Stimulated activated CD8-positive, alpha-beta memory T cell treated with anti-CD3 and anti-CD28 coated beads, Interleukin-12 subunit alpha, Interleukin-12 subunit beta, amount 100 ng/mL, for 24 hours (primary cell): ENCODE measurements around the gene TMEM109.
"Not testable (repeated sequence)": the region's sequence is repeated elsewhere in the genome, so short reads cannot be mapped to it uniquely, and the experiment has no call there.

Source experiments
- DNase-seq: peaks from one replicate; pipeline ENCODE4 v3.0.0-alpha.2; 2020; ENCODE audit errors: extremely low read depth

TMEM109 gene

DNA sequence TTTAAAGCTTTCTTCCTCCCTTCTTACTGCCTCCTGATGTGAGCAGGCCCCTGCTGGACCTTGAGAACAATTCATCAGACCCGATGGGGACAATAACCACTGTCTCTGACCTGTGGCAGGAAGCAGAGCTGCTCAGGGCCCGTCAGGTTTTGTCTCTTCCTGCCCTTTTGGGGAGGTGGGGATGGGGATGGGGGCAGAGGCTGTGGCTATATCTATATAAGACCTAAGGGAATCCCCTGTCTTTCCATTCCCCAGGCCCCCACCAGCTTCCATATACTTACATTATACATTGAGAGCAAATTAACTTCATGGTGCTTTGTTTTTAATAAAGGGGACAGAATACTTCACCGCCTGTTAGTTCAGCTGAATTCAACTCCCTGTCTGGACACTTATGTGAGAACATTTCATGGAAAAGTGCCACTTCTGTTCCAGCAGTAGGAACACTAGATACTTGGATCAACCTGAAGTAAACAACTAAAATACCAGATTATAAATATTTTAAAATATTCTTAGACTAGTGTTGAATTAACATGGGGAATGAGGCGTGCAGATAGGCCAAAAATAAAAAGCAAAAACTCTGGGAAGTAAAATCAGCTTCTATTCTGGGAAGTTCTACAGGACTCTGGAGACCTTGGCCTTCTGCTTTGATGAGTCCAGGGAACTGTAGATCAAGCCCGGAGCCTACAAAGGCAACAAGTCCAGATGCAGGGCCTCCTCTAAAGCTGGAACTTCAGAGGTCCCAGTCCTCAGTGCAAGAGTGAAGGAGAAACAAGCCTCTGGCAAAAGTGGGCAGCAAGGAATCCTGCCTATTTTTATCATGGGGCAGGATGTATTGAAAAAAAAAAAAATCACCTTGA, 35.5 kb upstream of the TMEM109 start:
- DNase-seq, result no peak

DNA sequence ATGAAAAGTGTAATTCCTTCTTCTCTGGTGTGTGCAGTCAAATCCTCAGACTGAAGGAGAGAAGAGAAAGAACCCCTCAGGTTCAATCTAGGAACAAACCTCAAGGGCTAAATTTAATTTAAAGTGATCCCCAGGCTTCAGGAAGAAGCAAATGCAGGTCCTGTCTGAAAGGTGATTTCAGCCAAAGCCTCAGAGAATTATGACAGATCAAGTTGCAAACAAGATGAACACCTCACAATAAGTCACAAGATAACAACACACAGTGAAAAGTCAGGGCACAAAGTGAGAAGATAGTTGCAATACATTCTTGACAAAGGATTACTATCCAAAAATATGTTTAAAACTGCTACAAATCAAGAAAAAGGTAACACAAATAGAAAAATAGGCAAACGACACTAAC, 34.9 kb upstream of the TMEM109 start:
- no peak for DNase-seq

DNA sequence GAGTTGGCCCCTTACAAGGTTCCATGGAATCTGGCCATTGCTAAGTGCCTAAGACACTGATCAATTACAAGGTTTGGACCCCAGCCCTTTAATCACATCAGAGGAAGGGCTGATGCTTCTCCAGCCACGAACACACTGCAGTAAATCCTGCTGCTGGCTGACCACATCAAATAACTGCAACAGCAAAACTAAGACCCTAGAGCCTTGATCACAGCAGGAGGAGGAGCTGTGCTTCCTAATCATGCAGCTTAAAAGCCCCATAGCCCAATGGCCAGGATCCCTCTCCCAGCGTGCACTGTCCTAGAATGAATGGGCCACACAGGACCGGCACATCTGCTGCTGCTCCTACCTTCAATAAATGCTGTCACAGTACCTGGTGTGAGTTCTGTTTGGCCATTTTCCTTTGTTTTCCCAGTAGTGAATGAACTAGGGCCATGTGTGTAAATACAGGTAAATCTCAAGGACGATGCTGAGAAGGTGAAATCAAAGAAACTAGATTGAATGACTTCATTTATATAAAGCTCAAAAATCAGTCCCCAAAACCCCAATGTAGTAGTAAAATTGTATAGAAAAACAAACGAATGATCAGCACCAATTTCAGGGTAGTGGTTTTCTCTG, 33.9 kb upstream of the TMEM109 start:
- DNase-seq, result no peak

DNA sequence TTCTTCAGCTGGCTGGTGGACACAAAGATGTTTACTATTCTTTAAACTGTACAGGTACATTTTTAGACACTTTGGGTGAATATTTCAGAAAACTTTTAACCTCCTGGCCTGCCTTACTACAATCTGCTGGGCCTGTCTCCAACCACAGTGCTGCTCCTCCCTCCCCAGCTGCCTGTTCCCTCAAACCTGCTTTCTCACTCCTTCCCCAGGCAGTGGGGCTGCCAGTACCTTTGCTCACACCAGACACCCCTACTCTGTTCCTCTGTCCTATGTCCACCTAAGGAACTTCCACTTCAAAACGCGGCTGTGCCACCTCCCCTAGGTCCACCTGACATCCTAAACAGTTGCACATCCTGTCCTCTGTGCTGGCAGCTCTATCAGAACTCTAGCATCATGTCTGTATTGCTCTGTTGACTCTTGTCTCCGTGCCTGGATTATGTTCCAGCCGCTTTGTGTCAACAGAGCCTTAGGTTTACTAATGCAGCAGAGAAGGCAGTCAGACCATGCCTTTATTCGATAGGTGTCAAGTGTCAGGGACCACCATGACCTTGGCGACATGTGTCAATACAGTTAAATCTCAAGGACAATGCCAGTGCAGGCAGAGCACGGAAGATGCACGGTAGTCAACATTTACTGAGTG, 33.2 kb upstream of the TMEM109 start:
- no peak for DNase-seq

DNA sequence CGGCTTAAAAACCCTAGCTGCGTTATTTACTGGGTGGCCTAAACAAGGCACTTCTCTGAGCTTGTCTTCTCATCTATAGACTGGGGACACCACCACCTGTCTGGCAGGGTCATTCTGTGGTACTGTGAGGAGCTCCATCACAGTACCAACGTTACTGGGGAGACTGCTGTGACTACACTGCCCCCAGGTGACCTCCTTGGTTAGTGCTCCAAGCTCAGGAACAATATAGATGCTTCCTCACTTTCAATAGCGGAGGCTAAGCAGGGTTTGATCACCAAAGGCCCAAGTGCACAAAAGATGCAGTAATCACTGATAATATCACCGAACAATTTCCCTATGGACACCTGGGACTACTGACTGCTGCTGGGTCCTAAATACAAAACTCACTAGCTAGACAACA, 26.4 kb upstream of the TMEM109 start:
- no peak for DNase-seq

DNA sequence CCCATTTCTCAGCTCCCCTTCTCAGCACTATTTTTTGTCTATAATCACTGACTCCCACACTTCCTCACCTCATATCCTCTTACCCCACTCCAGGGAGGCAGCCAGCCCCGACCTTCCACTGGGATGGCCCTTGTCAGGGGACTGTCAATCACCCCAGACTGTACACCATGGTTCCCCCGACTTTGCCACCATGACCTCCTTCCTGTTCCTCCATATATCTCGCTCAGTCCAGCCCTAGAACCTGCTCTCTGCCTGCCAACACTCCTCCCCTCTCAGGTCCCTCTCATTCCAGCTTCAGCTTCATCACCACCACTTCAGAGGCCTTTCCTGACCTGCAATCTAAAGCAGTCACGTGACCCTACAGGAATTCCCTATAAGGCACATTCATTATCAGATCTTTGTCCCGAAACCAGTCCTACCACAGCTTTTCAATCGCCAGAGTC, 24.1 kb upstream of the TMEM109 start:
- no peak for DNase-seq

DNA sequence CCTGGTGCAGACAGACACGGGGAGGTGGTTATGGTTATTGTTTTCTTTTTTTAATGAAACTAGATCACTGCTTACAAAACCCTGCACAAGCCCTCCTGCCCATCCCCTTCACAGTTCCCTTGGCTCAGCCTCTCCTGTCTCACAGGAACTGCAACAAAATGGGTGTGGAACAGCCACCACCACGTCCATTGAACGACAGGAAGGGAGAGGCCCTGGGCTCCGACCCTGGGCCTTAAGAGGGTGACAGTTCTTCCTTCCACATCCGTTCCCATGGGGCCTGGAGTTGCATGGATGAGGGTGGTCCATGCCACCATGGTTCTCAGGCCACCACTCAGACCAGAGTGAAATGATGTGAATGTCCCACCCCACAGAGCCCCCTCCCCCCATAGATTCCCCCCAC, 23.3 kb upstream of the TMEM109 start:
- no peak for DNase-seq

DNA sequence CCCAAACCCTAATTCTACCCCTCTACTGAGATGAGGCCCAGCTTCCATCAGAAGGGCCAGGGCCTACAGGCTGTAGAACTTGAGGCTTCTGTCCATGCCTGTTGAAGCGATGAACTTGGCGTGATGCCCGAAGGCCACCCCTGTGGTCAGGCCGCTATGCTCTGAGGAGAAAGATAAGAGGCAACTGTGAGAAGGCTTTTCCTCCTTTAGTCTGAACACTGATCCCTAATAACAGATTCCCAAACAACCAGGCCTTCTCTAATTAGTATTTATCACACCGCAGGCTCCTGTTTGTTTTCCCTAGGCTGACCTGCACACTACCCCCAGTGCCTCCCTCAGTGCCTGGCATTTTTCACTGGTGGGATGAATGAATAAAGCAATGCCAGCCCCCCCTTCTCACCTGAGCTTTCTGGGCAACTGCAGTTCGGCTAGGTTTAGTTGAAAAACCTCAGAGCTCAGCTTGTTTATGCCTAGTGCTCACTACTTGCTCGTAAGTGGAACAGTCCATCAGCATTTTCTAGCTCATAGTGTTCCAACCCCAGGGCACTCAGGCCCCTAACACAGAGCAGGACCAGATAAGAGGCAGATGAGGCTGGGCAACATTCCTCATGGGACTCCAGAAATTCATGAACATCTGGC, 22.7 kb upstream of the TMEM109 start:
- DNase-seq, result no peak

DNA sequence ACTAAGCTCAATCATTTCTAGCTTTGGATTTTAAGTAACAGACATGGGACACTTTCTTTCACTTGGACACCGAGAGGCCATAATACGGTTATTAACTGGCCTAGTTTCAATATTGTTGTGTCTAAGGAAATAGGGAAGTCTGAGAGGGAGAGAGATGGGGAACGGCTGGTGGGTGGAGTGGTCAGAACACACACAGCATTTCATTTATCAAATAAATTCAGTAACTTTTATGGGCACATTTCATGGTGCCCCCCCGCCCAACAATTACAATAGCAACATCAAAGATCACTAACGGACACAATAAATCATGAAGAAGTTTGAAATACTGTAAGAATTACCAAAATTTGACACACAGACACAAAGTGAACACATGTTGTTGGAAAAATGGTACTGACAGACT, 18.3 kb upstream of the TMEM109 start:
- DNase-seq, result no peak

DNA sequence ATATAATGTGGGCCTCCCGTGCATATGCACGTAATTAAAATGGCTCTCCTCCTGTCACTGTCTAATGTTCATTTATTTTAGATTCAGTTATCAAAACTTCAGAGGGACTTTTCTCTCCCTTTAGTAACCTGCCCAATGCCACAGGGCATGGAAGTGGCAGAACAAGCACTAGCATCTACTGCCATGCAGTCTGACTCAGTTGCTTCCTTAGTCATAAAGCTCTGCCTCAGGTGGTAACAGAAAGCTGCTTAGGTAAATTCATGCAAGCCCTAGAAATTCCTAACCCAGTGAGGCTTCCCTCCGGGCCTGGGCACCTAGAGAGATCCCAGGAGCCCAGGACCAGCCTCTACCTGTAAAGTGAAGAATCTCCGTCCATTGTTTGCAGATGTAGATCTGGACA, 16.5 kb upstream of the TMEM109 start:
- DNase-seq, result no peak

DNA sequence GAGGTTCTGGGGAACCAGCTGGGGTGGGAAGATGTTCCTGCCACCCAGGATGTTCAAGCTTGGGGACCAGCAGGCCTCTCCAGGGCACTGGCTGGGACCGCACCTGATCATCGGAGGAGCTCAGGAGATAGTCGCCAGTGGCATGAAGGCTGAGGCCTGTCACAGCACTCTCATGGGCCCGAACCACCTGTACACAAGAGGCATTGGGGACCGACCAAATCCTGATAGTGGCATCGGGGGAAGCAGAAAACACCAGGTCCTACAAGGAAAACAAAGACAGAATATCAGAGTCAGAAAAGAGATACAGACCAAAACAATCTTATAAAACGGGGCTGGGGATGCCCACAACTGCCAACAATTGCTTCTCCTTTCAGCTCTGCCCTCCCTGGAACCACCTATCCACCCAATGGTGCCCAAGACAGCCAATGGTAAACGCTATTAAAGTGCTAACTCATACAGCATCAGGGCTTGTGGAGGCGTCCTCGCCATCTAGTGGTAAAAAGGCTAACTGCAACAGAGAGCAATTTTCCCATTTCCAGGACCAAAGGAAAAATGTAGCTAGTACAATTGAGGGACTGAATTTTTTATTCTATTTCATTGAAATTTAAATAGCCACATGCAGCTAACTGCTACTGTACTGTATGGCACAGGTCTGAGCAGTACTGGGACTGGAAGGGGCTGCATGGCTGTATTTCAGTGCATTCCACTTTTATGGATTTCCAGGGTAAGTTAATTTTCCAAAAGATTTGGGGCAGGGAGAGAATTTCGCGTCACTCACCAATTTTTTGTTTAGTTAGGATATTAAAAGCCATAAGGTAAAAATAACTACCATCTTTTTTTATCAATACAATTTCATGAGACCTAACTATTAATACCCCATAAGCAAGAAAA, 14.7 kb upstream of the TMEM109 start:
- no peak for DNase-seq

DNA sequence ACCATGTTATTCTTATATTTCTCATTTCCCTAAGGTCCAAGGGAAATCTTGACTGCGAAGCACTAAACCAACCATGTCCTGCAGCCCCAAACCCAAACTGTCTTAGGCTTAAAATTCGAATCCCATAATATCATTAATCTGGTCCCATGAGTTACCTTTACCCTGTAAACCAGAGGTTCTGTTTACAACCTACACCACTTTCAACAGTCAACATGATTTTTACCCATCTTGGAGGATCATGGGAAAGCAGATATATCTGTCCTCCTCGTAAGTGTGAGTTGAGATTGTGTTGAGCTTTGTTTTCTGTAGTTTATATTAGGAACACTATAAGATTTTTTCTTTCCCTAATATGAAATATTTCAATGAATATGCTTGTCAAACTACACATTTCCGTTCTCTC, 14.0 kb upstream of the TMEM109 start:
- no peak for DNase-seq

DNA sequence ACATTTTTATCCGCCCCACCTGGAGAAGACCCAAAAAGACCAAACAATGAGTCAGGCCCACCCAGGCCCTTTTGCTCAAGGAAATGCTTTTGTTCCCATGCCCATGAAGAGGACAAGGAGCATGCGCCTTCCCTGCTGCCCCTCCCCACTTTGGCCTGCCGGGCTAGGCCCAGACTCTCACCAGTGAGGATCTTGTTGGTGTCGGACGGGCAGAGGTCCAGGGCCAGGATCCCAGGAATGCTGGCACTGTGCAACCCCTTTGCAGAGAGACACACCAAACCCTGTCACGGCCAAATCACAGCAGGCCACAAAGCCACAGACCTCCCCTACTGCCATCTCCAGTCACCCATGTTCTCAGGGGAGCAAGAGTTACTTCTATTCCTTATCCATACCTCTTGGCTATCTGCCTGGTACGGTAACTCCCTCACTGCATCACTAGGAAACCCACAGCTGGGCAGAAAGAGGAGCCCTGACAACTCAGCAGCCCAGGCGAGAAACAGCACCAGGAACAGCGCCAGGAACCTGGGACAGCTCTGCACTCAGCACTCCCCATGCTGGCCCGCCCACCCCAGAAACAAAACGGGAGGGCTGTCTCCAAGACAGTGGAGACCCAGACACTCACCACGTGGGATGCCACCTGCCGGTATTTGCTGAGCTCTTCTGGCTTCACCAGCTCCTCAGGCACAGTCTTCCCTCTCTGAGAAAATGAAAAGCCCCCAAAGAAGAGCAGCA, 13.1 kb upstream of the TMEM109 start:
- DNase-seq, result no peak

DNA sequence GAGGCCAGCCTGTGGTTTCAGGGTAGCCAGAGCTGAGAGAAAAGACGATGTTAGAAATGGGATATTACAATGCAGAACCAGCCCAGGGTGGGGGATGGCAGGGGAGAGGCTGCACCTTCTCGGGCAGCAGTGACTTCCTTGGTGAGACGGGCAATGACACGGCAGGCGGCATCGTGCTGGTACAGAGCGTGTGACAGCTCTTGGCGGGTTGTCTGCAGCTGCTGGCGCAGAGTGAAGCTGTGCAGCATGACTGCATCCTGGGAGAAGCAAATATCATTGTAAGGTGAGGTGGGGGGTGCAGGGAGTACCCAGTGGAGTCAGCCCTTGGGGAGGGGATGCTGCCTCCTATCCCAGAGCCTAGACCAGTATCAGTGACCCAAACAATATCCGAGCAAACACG, 11.3 kb upstream of the TMEM109 start:
- no peak for DNase-seq

DNA sequence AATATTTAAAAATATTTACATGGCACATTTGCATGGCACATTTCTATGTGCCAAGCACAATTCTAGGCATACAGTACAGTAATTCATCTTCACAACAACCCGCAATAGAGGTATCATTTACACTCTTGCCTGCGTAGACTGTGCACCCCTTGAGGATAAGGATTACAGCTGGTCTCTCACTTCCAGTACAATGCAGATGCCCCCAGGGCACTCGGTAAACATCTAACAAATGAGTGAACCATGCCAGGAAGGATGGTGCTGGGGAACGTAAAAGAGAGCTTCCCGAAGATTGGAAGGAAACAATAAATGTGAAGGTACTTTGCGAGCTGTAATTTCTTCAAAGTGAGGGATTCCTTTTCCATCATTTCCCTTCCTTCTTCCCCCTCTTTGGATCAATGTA, 8.9 kb upstream of the TMEM109 start:
- DNase-seq, result no peak

DNA sequence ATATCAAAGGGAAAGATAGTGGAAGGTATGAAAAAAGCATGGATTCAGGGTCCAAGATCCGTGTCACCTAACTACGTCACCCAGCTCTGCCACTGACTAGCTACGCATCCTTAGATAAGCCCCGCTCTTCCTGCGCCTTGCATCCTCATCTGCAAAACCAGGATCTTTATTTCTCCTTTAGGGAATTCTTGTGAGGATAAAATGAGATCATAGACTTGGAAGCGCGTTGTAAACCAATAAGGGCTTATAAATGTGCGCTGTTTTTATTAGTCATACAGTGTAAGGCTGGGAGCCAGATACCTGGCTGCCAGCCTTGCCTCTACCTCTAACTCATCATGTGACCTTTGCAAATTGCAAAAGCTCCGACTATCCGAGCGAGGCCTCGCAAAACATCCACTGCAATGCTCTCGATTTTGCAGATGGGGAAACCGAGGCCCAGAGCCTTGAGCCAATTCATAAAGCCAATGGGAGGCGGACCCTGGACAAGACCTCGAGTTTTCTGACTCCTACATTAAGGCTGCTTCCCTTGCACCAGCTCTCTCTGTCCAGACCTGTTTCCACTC, 8.3 kb upstream of the TMEM109 start:
- no peak for DNase-seq

DNA sequence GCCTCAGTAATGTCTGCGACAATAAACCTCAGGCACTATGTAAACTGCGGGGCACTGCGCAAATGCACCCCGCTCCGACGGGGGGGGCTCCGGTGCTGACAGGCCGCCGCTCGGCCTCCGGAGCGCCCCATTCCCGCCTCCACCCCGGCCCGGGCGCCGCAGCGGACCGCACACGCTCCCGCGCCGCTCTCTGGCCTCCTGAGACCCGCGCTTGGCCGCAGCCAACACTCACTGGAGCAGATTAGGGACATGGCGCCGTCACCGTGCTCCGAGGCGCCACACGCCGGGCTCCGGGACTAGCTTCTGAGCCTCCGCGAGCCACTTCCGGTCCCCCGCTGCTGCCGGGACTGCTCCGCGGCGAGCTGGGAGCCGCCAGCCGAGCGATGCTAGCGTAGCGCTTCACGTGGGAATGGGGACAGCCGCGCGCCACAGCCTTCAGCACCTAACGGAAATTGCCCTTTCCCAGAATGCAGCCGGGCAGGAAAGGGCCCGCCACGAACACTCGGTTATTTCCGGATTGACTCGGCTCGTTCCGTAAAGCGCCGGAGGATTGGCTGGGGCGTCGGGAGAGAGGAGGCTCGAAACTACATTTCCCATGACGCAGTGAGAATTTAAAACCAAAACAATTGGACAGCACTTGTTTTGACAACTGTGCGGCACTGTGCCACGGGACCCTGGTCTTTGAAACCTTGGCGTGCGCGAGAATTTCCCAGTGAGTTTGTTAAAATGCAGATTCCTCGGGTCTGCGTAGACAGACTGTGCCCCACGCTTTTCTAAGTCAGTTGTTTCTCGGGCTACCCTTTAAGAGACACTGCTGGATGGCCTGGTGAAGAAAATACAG, 7.6 kb upstream of the TMEM109 start, which contains the start of gene PRPF19:
Gene PRPF19 (minus strand): TSS at position 454 of the 841 bp plus-strand sequence. CDS start 203 bp downstream, at position 251.
- peak; percentile 91 for DNase-seq

DNA sequence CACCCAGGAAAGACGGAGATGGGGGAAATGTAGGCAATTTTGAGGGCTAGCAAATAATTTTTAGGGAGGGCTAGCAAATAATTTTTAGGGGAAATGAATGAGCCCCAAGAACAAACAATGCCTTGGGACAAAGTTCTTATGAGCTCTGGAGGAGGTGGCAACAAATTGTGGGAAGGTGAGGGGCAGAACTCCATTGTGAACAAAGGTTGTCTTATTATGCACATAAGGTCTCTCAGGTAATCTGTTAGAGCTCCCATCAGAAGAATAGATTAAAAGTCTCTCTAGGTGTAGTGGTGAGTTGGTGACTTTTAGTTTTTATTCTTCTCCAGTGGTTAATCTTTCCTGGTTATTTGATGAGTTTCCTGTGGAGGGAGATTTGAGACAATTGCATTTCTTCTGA, 5.2 kb upstream of the TMEM109 start:
- no peak for DNase-seq

DNA sequence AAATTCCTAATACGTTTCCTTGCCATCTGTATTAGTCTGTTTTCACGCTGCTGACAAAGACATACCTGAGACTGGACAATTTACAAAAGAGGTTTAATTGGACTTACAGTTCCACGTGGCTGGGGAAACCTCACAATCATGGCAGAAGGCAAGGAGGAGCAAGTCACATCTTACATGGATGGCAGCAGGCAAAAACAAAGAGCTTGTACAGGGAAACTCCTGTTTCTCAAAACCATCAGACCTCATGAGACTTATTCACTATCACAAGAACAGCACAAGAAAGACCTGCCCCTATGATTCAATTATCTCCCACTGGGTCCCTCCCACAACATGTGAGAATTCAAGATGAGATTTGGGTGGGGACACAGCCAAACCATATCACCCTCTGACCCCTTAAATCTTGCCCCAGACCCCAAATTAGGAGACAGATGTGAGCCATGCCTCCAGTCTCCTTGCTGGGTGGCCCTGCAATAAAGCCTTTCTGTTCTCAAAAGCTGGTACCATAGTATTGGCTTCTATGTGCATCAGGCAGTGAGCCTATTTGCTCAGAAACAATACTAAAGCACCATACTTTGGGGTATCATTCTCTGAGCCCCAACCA, 4.2 kb upstream of the TMEM109 start:
- not testable (repeated sequence) for DNase-seq
